Measurements from ENCODE around the gene MAX. TPM values are rescaled to one million over a fixed set of nuclear protein-coding genes. Genes with fewer than 3 reads are reported as not detected.

Gene MAX
- total RNA-seq, 2 donors from 2014 or later = 44.3 to 49.0 TPM

DNA sequence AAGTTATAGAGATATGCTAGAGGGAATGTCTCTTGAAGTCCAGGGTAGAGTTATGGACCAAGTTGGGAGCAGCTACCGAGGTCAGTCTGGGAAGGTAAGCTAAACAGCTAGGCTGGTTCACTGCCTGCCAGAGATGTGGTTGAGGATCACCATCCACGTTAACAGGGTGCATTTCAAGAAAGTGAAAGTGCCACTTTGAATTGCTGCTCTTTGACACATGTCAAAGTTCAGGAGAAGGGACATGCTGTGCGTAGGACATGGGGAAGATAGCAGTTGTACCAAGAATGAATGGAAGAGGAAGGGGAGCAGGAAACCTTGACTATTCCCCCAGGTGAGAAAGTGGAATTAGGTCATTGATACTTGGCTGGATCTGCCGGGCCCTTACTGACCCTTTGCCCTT is 49.5 kb downstream of the MAX start:
- WGBS, 2 experiments (ENCODE audit: insufficient coverage in 1 of 2, insufficient read length in 1 of 2) = 95 to 100% methylated on average over 3 to 4 of the region's 4 CpGs
- Histone ChIP-seq H3K9me3 (ENCODE audit: control insufficient read depth, low read length) (no peaks in the 10 kb centered on the region), H3K9ac (ENCODE audit: extremely low read depth, low read length, poor library complexity, severe bottlenecking) (no peak overlapping the region), H3K4me3 (ENCODE audit: low read length) (no peak overlapping the region), H3K36me3 (ENCODE audit: control insufficient read depth, insufficient read depth, low read length) (peaks cover 13% of the 10 kb centered on the region), H3K27ac (ENCODE audit: low read depth, low read length) (no peak overlapping the region), H3K27me3 (ENCODE audit: control insufficient read depth, insufficient read depth, low read length, poor library complexity, severe bottlenecking) (no peaks in the 10 kb centered on the region), H3K4me1 (ENCODE audit: control insufficient read depth, insufficient read depth, low read length) (no peaks in the 10 kb centered on the region)
- H3K9me3 Mint-ChIP-seq = no peaks in the 10 kb centered on the region
- no peak overlapping the region for H3K27ac Mint-ChIP-seq
- no peaks in the 10 kb centered on the region for H3K4me1 Mint-ChIP-seq
- H3K27me3 Mint-ChIP-seq (ENCODE audit: insufficient read depth) = no peaks in the 10 kb centered on the region
- peaks cover 22% of the 10 kb centered on the region for H3K36me3 Mint-ChIP-seq (ENCODE audit: low read depth)
- TF ChIP-seq, protein P1, sequence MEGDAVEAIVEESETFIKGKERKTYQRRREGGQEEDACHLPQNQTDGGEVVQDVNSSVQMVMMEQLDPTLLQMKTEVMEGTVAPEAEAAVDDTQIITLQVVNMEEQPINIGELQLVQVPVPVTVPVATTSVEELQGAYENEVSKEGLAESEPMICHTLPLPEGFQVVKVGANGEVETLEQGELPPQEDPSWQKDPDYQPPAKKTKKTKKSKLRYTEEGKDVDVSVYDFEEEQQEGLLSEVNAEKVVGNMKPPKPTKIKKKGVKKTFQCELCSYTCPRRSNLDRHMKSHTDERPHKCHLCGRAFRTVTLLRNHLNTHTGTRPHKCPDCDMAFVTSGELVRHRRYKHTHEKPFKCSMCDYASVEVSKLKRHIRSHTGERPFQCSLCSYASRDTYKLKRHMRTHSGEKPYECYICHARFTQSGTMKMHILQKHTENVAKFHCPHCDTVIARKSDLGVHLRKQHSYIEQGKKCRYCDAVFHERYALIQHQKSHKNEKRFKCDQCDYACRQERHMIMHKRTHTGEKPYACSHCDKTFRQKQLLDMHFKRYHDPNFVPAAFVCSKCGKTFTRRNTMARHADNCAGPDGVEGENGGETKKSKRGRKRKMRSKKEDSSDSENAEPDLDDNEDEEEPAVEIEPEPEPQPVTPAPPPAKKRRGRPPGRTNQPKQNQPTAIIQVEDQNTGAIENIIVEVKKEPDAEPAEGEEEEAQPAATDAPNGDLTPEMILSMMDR (conservative IDR thresholded peaks at IDR 0.05) = no peak
- no peak overlapping the region for H3K4me3 Mint-ChIP-seq
- DNase-seq = no peak

DNA sequence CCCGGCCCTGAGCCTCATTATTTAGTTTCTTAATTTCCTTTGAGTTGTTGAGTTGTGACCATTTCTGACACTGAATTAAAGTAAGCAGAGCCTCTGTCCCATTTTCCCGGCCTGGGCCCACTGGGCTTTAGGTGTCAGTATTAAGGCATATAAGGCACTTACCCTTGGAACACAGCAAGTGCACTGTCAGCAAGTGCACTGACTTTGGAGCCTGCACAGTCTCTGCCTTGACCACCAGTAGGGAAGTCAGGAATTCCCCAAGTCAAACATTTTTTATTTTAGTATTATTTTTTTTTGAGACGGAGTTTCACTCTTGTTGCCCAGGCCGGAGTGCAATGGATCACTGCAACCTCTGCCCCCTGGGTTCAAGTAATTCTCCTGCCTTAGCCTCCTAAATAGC is 56.6 kb downstream of the MAX start:
- Mint-ChIP-seq H3K36me3 (ENCODE audit: low read depth) (peaks cover 40% of the 10 kb centered on the region), H3K9me3 (no peaks in the 10 kb centered on the region), H3K4me3 (no peak overlapping the region), H3K27ac (no peak overlapping the region), H3K27me3 (ENCODE audit: insufficient read depth) (no peaks in the 10 kb centered on the region), H3K4me1 (no peaks in the 10 kb centered on the region)
- Histone ChIP-seq H3K4me3 (ENCODE audit: low read length) (no peak overlapping the region), H3K27ac (ENCODE audit: low read depth, low read length) (no peak overlapping the region), H3K9me3 (ENCODE audit: control insufficient read depth, low read length) (no peaks in the 10 kb centered on the region), H3K36me3 (ENCODE audit: control insufficient read depth, insufficient read depth, low read length) (peaks cover 32% of the 10 kb centered on the region), H3K4me1 (ENCODE audit: control insufficient read depth, insufficient read depth, low read length) (no peaks in the 10 kb centered on the region), H3K27me3 (ENCODE audit: control insufficient read depth, insufficient read depth, low read length, poor library complexity, severe bottlenecking) (no peaks in the 10 kb centered on the region), H3K9ac (ENCODE audit: extremely low read depth, low read length, poor library complexity, severe bottlenecking) (no peak overlapping the region)
- TF ChIP-seq, protein P1 (conservative IDR thresholded peaks at IDR 0.05) = no peak
- WGBS, 2 experiments (ENCODE audit: insufficient coverage in 1 of 2, insufficient read length in 1 of 2) = 92 to 94% methylated on average over 4 of the region's 4 CpGs
- no peak for DNase-seq

DNA sequence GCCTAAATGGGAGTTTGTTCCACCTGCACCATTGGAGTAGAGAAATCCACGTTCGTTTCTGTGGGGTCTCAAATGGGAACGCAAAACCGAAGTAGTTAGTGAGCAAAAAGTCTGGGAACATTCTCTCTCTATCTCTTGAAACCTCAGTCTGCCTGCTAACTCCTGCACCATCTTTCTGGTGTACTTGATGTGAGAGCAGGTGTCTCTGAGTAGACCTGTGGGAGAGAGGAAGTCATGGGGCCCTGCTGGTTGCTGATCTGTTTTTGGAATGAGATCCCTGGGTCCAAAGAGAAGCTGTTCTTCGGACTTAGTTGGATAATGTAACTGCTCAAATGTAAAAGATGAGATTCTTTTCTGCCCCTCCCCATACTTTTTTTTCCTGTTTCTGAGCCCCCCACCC is 57.3 kb downstream of the MAX start:
- no peaks in the 10 kb centered on the region for H3K9me3 ChIP-seq (ENCODE audit: control insufficient read depth, low read length)
- no peaks in the 10 kb centered on the region for H3K27me3 ChIP-seq (ENCODE audit: control insufficient read depth, insufficient read depth, low read length, poor library complexity, severe bottlenecking)
- no peak for DNase-seq
- WGBS, 2 experiments (ENCODE audit: insufficient coverage in 1 of 2, insufficient read length in 1 of 2) = 92% methylated on average over 5 of the region's 5 CpGs; no CpG with 5 or more reads in 1 of the 2 experiments
- no peak overlapping the region for H3K4me3 ChIP-seq (ENCODE audit: low read length)
- no peaks in the 10 kb centered on the region for H3K4me1 Mint-ChIP-seq
- H3K36me3 Mint-ChIP-seq (ENCODE audit: low read depth) = peaks cover 43% of the 10 kb centered on the region
- H3K36me3 ChIP-seq (ENCODE audit: control insufficient read depth, insufficient read depth, low read length) = peaks cover 32% of the 10 kb centered on the region
- no peaks in the 10 kb centered on the region for H3K27me3 Mint-ChIP-seq (ENCODE audit: insufficient read depth)
- H3K27ac Mint-ChIP-seq = no peak overlapping the region
- TF ChIP-seq, protein P1 (conservative IDR thresholded peaks at IDR 0.05) = no peak
- no peak overlapping the region for H3K4me3 Mint-ChIP-seq
- no peaks in the 10 kb centered on the region for H3K4me1 ChIP-seq (ENCODE audit: control insufficient read depth, insufficient read depth, low read length)
- H3K9ac ChIP-seq (ENCODE audit: extremely low read depth, low read length, poor library complexity, severe bottlenecking) = no peak overlapping the region
- H3K27ac ChIP-seq (ENCODE audit: low read depth, low read length) = no peak overlapping the region
- no peaks in the 10 kb centered on the region for H3K9me3 Mint-ChIP-seq
